GM12801 (cell line): ENCODE results near the gene SPATA13.

Experiments
- CTCF ChIP-seq: IDR thresholded peaks from one replicate; pipeline ENCODE4 v1.5.1; 2011; ENCODE audit warnings: control low read depth; ENCODE audit not compliant: insufficient read length; ENCODE audit errors: extremely low read depth

Gene SPATA13

GRCh38 chr13:24221007-24221406 lies 60.5 kb downstream of the SPATA13 start:
- TF ChIP-seq CTCF = no peak

GRCh38 chr13:24222756-24223155 lies 62.2 kb downstream of the SPATA13 start:
- no peak for TF ChIP-seq CTCF

GRCh38 chr13:24223341-24224231 lies 63.1 kb downstream of the SPATA13 start:
- no peak for TF ChIP-seq CTCF

- no peak for TF ChIP-seq CTCF
Measured at GRCh38 chr13:24224232-24224680, 63.7 kb downstream of the SPATA13 start.

GRCh38 chr13:24225062-24225461 lies 64.5 kb downstream of the SPATA13 start:
- no peak for TF ChIP-seq CTCF

GRCh38 chr13:24225930-24226329 lies 65.4 kb downstream of the SPATA13 start:
- no peak for TF ChIP-seq CTCF

GRCh38 chr13:24226762-24227161 lies 66.2 kb downstream of the SPATA13 start:
- TF ChIP-seq CTCF = no peak
